Neuronal stem cell (in vitro differentiated cells): ENCODE measurements around the gene GARIN5B.

ENCODE experiments used
- DNase-seq: peaks from one replicate; pipeline ENCODE4 v3.0.0-alpha.2; 2013; ENCODE audit warnings: low spot score
- H2AFZ ChIP-seq: one replicate; pipeline ENCODE4 v1.6.1; 2013; ENCODE audit warnings: mild to moderate bottlenecking, low read length, inconsistent platforms
- H2AK5ac ChIP-seq: 2 replicates; pipeline ENCODE4 v1.6.1; 2013; ENCODE audit warnings: low read depth, mild to moderate bottlenecking, inconsistent platforms, low read length, moderate library complexity, mixed read lengths
- H2BK120ac ChIP-seq: 2 replicates; pipeline ENCODE4 v1.6.1; 2013; ENCODE audit warnings: low read depth, mild to moderate bottlenecking, inconsistent platforms, low read length, moderate library complexity, mixed read lengths
- H2BK12ac ChIP-seq: one replicate; pipeline ENCODE4 v1.6.1; 2013; ENCODE audit warnings: low read length, inconsistent platforms
- H2BK15ac ChIP-seq: 2 replicates; pipeline ENCODE4 v1.6.1; 2013; ENCODE audit warnings: mild to moderate bottlenecking, low read length, inconsistent platforms, mixed read lengths
- H2BK5ac ChIP-seq: one replicate; pipeline ENCODE4 v1.6.1; 2013; ENCODE audit warnings: inconsistent platforms, mild to moderate bottlenecking, low read length, moderate library complexity
- H3K14ac ChIP-seq: one replicate; pipeline ENCODE4 v1.6.1; 2013; ENCODE audit warnings: low read length, inconsistent platforms
- H3K18ac ChIP-seq: 2 replicates; pipeline ENCODE4 v1.6.1; 2013; ENCODE audit warnings: low read length, inconsistent platforms
- H3K23ac ChIP-seq: 2 replicates; pipeline ENCODE4 v1.6.1; 2013; ENCODE audit warnings: low read depth, mild to moderate bottlenecking, mixed read lengths, low read length, inconsistent platforms; ENCODE audit not compliant: poor library complexity
- H3K27ac ChIP-seq: replicated peaks from 3 replicates; pipeline ENCODE4 v1.5.1; 2013; ENCODE audit warnings: low read length, inconsistent platforms
- H3K27me3 ChIP-seq, 3 experiments: 2 replicates each; pipeline ENCODE4 v1.6.1; 2013; ENCODE audit warnings: low read length in 3 of 3, mild to moderate bottlenecking in 2 of 3, inconsistent platforms in 1 of 3, low read depth in 1 of 3, mixed read lengths in 1 of 3, moderate library complexity in 1 of 3; ENCODE audit not compliant: control insufficient read depth in 3 of 3, insufficient read depth in 3 of 3
- H3K36me3 ChIP-seq, 2 donors: replicated peaks in 1 of 2; 2 replicates each; pipeline ENCODE4 v1.6.1; 2013; ENCODE audit warnings: low read length in 2 of 2; ENCODE audit not compliant: control insufficient read depth in 2 of 2, insufficient read depth in 2 of 2
- H3K4ac ChIP-seq: 2 replicates; pipeline ENCODE4 v1.6.1; 2013; ENCODE audit warnings: inconsistent platforms, mild to moderate bottlenecking, low read length, moderate library complexity
- H3K4me1 ChIP-seq, 2 donors: 1 replicate in 1 of 2; 2 replicates in 1 of 2; pipeline ENCODE4 v1.6.1; 2013; ENCODE audit warnings: low read length in 2 of 2, low read depth in 1 of 2; ENCODE audit not compliant: control insufficient read depth in 2 of 2, insufficient read depth in 1 of 2
- H3K4me2 ChIP-seq: one replicate; pipeline ENCODE4 v1.6.1; 2013; ENCODE audit warnings: mild to moderate bottlenecking, low read length, inconsistent platforms; ENCODE audit not compliant: insufficient read depth, poor library complexity, severe bottlenecking
- H3K4me3 ChIP-seq, 2 donors: 2 replicates each; pipeline ENCODE4 v1.5.1; 2013; ENCODE audit warnings: low read length in 2 of 2, mild to moderate bottlenecking in 2 of 2, inconsistent platforms in 1 of 2, moderate library complexity in 1 of 2
- H3K79me1 ChIP-seq: one replicate; pipeline ENCODE4 v1.6.1; 2013; ENCODE audit warnings: low read depth, mild to moderate bottlenecking, inconsistent platforms, low read length, moderate library complexity
- H3K9ac ChIP-seq: one replicate; pipeline ENCODE4 v1.6.1; 2013; ENCODE audit warnings: mild to moderate bottlenecking, low read depth, low read length, inconsistent platforms; ENCODE audit not compliant: poor library complexity
- H3K9me3 ChIP-seq, 2 donors: replicated peaks in 1 of 2; 2 replicates each; pipeline versions ENCODE3 to v1.6.1; 2013; ENCODE audit warnings: low read length in 2 of 2, mild to moderate bottlenecking in 2 of 2, inconsistent platforms in 1 of 2, low read depth in 1 of 2, mixed read lengths in 1 of 2, moderate library complexity in 1 of 2; ENCODE audit not compliant: control insufficient read depth in 2 of 2, insufficient read depth in 1 of 2
- H4K8ac ChIP-seq: one replicate; pipeline ENCODE4 v1.6.1; 2013; ENCODE audit warnings: low read depth, mild to moderate bottlenecking, inconsistent platforms, low read length, moderate library complexity
- H4K91ac ChIP-seq: one replicate; pipeline ENCODE4 v1.6.1; 2013; ENCODE audit warnings: low read length, low read depth, mild to moderate bottlenecking, inconsistent platforms; ENCODE audit not compliant: poor library complexity
- WGBS, 2 donors: extraction: QIAGEN DNeasy Blood & Tissue Kit; methylation state at CpG; one replicate each; pipeline ENCODE4 v1.1.7; 2013; ENCODE audit warnings: missing lambda C conversion rate in 2 of 2, mixed read lengths in 1 of 2; ENCODE audit not compliant: insufficient read length in 2 of 2, insufficient replicate concordance in 1 of 2; ENCODE audit errors: extremely low coverage in 2 of 2; 5-methylcytosine and 5-hydroxymethylcytosine counted together

GARIN5B gene

GRCh38 chr19:55346725-55347441 lies 16.2 kb downstream of the GARIN5B start:
- H3K36me3 ChIP-seq: peaks cover 26 to 55% of the 10 kb centered on the region in 2 donors
- peaks cover 11% of the 10 kb centered on the region for H3K79me1 ChIP-seq
- peak overlapping the region; percentile 28 for H2AK5ac ChIP-seq
- no peak overlapping the region for H3K4ac ChIP-seq
- H3K9ac ChIP-seq: peak overlapping the region; percentile 44
- H3K9me3 ChIP-seq: peaks cover 0 to 2% of the 10 kb centered on the region in 2 donors
- no peak overlapping the region for H2AFZ ChIP-seq
- no peak overlapping the region for H2BK12ac ChIP-seq
- no peak overlapping the region for H4K91ac ChIP-seq
- no peak overlapping the region for H3K18ac ChIP-seq
- H3K27me3 ChIP-seq: peaks cover 0 to 9% (median 5%) of the 10 kb centered on the region in 3 experiments
- H3K27ac ChIP-seq: no peak overlapping the region
- WGBS, 2 donors: no CpG with 5 or more reads among the region's 41 CpGs
- H3K4me1 ChIP-seq: peaks cover 19 to 21% of the 10 kb centered on the region in 2 donors
- H3K4me3 ChIP-seq: no peak overlapping the region
- H3K14ac ChIP-seq: no peak overlapping the region
- H2BK5ac ChIP-seq: no peak overlapping the region
- no peak overlapping the region for H3K4me2 ChIP-seq
- no peak overlapping the region for H4K8ac ChIP-seq
- DNase-seq: no peak
- no peak overlapping the region for H2BK120ac ChIP-seq
- H3K23ac ChIP-seq: no peak overlapping the region
- no peak overlapping the region for H2BK15ac ChIP-seq

- H2AFZ ChIP-seq: no peak overlapping the region
- H4K8ac ChIP-seq: no peak overlapping the region
- H3K36me3 ChIP-seq: peaks cover 28 to 60% of the 10 kb centered on the region in 2 donors
- no peak for DNase-seq
- H3K4ac ChIP-seq: no peak overlapping the region
- H2BK15ac ChIP-seq: no peak overlapping the region
- H3K9me3 ChIP-seq: peaks cover 0 to 2% of the 10 kb centered on the region in 2 donors
- peaks cover 0 to 6% (median 0%) of the 10 kb centered on the region in 3 experiments for H3K27me3 ChIP-seq
- H3K14ac ChIP-seq: no peak overlapping the region
- H2AK5ac ChIP-seq: no peak overlapping the region
- WGBS, 2 donors: no CpG with 5 or more reads among the region's 43 CpGs
- H3K4me1 ChIP-seq: peaks cover 24 to 27% of the 10 kb centered on the region in 2 donors
- H3K4me3 ChIP-seq: no peak overlapping the region
- peak overlapping the region; percentile 64 for H3K18ac ChIP-seq
- no peak overlapping the region for H3K27ac ChIP-seq
- no peak overlapping the region for H3K9ac ChIP-seq
- peak overlapping the region; percentile 29 for H2BK5ac ChIP-seq
- peak overlapping the region; percentile 1 for H2BK12ac ChIP-seq
- H2BK120ac ChIP-seq: no peak overlapping the region
- no peak overlapping the region for H4K91ac ChIP-seq
- H3K79me1 ChIP-seq: peaks cover 15% of the 10 kb centered on the region
- no peak overlapping the region for H3K4me2 ChIP-seq
- H3K23ac ChIP-seq: peak overlapping the region; percentile 65
Measured at GRCh38 chr19:55345818-55346724, 17.0 kb downstream of the GARIN5B start.

- Histone ChIP-seq H2BK12ac (peak overlapping the region; percentile 1), H3K27ac (no peak overlapping the region)
- WGBS, 2 donors: no CpG with 5 or more reads among the region's 22 CpGs
Measured at GRCh38 chr19:55345101-55345817, 17.8 kb downstream of the GARIN5B start.

More at GRCh38 chr19:55345101-55345817, 17.8 kb downstream of the GARIN5B start:
- Histone ChIP-seq H4K8ac (no peak overlapping the region), H3K4me1 (peaks cover 24 to 26% of the 10 kb centered on the region in 2 donors), H2AK5ac (no peak overlapping the region), H3K4me2 (no peak overlapping the region), H2BK5ac (peak overlapping the region; percentile 29), H2BK120ac (no peak overlapping the region), H3K36me3 (peaks cover 28 to 60% of the 10 kb centered on the region in 2 donors), H3K4ac (no peak overlapping the region), H3K9me3 (peaks cover 0 to 2% of the 10 kb centered on the region in 2 donors), H3K9ac (peak overlapping the region; percentile 63), H3K27me3 (peaks cover 0 to 2% (median 0%) of the 10 kb centered on the region in 3 experiments), H3K79me1 (peaks cover 15% of the 10 kb centered on the region), H3K23ac (peak overlapping the region; percentile 65), H3K14ac (peak overlapping the region; percentile 9), H2BK15ac (no peak overlapping the region), H4K91ac (no peak overlapping the region), H2AFZ (no peak overlapping the region), H3K4me3 (no peak overlapping the region), H3K18ac (peak overlapping the region; percentile 57)
- no peak for DNase-seq
